Large intestine (tissue), 3 donors: ENCODE data around the gene CCDC184. TPM values are rescaled to one million over a fixed set of nuclear protein-coding genes. Genes with fewer than 3 reads are reported as not detected.
A peak's percentile ranks its signal among the peaks of the same experiment; 100 is the strongest.

ENCODE experiments used
- DNase-seq, 2 donors: peaks; one replicate each; pipeline versions ENCODE4 v3.0.0 to v3.0.0-alpha.2; 2013
- H3K27ac ChIP-seq: one replicate; pipeline ENCODE4 v1.5.1; 2013; ENCODE audit warnings: low read length
- H3K27me3 ChIP-seq: 2 replicates; pipeline ENCODE4 v1.6.1; 2013; ENCODE audit warnings: low read length; ENCODE audit not compliant: control insufficient read depth, insufficient read depth
- H3K36me3 ChIP-seq: 2 replicates; pipeline ENCODE4 v1.6.1; 2013; ENCODE audit warnings: low read length; ENCODE audit not compliant: control insufficient read depth, insufficient read depth
- H3K4me1 ChIP-seq: one replicate; pipeline ENCODE4 v1.6.1; 2013; ENCODE audit warnings: low read length; ENCODE audit not compliant: control insufficient read depth, insufficient read depth
- H3K4me3 ChIP-seq: one replicate; pipeline ENCODE4 v1.5.1; 2013; ENCODE audit warnings: low read length
- H3K9me3 ChIP-seq: one replicate; pipeline ENCODE4 v1.6.1; 2013; ENCODE audit warnings: mild to moderate bottlenecking, low read depth, low read length, moderate library complexity; ENCODE audit not compliant: control insufficient read depth
- WGBS: methylation state at CpG from one replicate; pipeline ENCODE4 v1.1.5; 2013; ENCODE audit warnings: low lambda C conversion rate; ENCODE audit not compliant: insufficient coverage; 5-methylcytosine and 5-hydroxymethylcytosine counted together
- polyA plus RNA-seq: library from polyadenylated mRNA; unstranded; fragments of 120-200 nt; gene quantifications from one replicate; pipeline ENCODE4 v1.2.1, GENCODE V29; 2013

CCDC184 gene
- polyA plus RNA-seq, 1 donor, result 3.3 TPM

GRCh38 chr12:48157018-48157888, 26.2 kb upstream of the CCDC184 start, which contains the start of gene ASB8:
TSS of gene ASB8 (minus strand) at chr12:48157515. CDS start at chr12:48153496, 4,019 bp downstream.
- DNase-seq, result peak; percentile 99
- H3K9me3 ChIP-seq, result no peaks in the 10 kb centered on the region
- no CpG with 5 or more reads among the region's 56 CpGs for WGBS

DNA sequence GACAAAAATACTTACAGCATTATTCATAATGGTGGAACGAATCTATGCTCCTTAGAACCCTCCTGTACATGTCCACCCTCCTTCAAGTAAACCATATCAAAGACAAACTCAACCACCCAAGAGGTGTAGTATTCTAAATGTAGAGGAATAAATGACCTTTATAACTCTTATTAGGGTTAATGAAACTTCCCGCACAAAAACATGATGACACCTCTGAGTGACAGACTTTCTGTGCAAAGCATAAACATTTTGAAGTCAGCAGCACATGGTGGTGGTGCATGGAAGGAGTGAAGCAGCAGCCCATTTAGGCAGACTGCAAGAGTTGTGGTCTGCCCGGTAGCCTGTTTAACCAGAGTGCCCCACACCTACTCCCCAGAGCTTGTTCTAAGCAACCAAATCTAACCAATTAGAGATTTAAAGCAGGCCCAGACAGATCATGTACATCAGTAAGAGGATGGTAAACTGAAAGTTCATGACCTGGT, 25.5 kb upstream of the CCDC184 start:
- H3K36me3 ChIP-seq, result peaks cover 3% of the 10 kb centered on the region
- H3K4me1 ChIP-seq, result peaks cover 10% of the 10 kb centered on the region
- H3K9me3 ChIP-seq, result no peaks in the 10 kb centered on the region
- peak overlapping the region; percentile 98 for H3K4me3 ChIP-seq
- no peaks in the 10 kb centered on the region for H3K27me3 ChIP-seq
- WGBS, result no CpG with 5 or more reads among the region's 3 CpGs
- H3K27ac ChIP-seq, result peak overlapping the region; percentile 98
- no peak for DNase-seq

More at GRCh38 chr12:48157018-48157888, 26.2 kb upstream of the CCDC184 start, which contains the start of gene ASB8:
- Histone ChIP-seq H3K27me3 (no peaks in the 10 kb centered on the region), H3K27ac (peak within 1 kb of the TSS; percentile 98), H3K4me1 (peaks cover 10% of the 10 kb centered on the region), H3K36me3 (peaks cover 8% of the 10 kb centered on the region), H3K4me3 (peak within 1 kb of the TSS; percentile 98)

DNA sequence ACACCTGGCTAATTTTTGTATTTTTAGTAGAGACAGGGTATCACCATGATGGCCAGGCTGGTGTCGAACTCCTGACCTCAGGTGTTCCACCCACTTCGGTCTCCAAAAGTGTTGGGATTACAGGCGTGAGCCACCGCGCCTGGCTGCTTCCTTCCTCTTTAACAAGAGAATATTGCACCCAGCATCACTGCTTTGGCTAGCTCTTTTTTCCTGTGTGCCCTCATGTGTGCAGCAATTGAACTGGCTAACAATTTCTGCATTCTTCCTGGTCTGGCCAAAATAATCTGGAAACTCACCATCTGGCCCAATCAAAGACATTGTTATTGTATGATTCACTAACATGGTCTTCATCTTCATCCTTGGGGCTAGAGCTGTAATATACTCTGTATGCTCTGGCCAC, 23.4 kb upstream of the CCDC184 start:
- WGBS, result no CpG with 5 or more reads among the region's 5 CpGs
- Histone ChIP-seq H3K4me1 (peaks cover 10% of the 10 kb centered on the region), H3K27me3 (no peaks in the 10 kb centered on the region), H3K36me3 (no peaks in the 10 kb centered on the region), H3K27ac (no peak overlapping the region), H3K9me3 (no peaks in the 10 kb centered on the region), H3K4me3 (no peak overlapping the region)
- DNase-seq, result no peak

- Histone ChIP-seq H3K36me3 (no peaks in the 10 kb centered on the region), H3K27me3 (no peaks in the 10 kb centered on the region), H3K27ac (no peak overlapping the region), H3K4me1 (peaks cover 10% of the 10 kb centered on the region), H3K9me3 (peaks cover under 1% of the 10 kb centered on the region), H3K4me3 (no peak overlapping the region)
- no CpG with 5 or more reads among the region's 2 CpGs for WGBS
- no peak for DNase-seq
Measured at GRCh38 chr12:48160807-48161206, 22.6 kb upstream of the CCDC184 start.

GRCh38 chr12:48163150-48163747, 20.2 kb upstream of the CCDC184 start:
- Histone ChIP-seq H3K27ac (no peak overlapping the region), H3K9me3 (peaks cover 6% of the 10 kb centered on the region), H3K4me1 (no peaks in the 10 kb centered on the region), H3K4me3 (no peak overlapping the region), H3K27me3 (no peaks in the 10 kb centered on the region), H3K36me3 (no peaks in the 10 kb centered on the region)
- DNase-seq, result no peak
- 60% methylated on average over 2 of the region's 5 CpGs for WGBS

- Histone ChIP-seq H3K9me3 (peaks cover 6% of the 10 kb centered on the region), H3K27ac (no peak overlapping the region), H3K27me3 (no peaks in the 10 kb centered on the region), H3K36me3 (no peaks in the 10 kb centered on the region), H3K4me1 (no peaks in the 10 kb centered on the region), H3K4me3 (no peak overlapping the region)
- 100% methylated on average over 1 of the region's 2 CpGs for WGBS
- DNase-seq, result no peak
Measured at GRCh38 chr12:48164451-48164850, 19.0 kb upstream of the CCDC184 start.

DNA sequence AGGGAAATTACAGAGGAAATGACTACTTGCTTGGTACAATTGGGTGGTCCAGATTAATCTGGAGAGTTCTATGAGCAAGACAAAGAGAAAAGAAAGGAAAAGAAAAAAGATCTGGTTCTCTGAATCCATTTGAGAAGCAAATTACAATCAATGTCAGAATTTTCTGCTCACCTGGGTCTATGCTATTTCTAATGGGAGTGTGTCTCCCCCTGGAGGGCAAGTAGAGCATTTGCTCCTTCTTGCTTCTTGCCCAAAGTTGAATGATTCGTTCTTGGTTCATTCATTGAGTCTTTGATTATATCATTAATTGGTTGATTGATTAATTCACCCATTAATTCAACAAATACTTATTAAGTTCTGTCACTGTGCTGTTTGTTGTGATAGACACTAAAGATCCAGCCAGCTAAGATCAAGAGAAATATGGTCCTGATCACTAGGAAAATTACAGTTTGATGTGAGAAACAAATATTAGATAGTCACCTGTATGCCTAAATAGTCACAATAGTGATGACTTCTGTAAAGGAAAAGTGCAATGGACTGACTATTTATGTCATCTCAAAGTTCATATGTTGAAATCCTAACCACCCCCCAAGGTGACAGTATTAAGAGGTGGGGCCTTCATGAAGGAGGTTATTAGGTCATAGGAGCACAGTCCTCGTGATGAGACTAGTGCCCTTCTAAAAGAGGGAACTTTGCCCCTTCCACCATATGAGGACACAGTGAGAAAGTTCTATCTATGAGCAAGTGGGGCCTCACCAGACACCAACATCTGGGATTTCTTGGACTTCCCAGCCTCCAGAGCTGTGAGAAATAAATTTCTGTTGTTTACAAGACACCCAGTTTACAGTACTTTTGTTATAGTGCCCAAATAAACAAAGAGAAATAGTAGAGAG, 18.1 kb upstream of the CCDC184 start:
- no peak overlapping the region for H3K4me3 ChIP-seq
- H3K36me3 ChIP-seq, result no peaks in the 10 kb centered on the region
- peak; percentile 42 to 70 for DNase-seq
- H3K4me1 ChIP-seq, result no peaks in the 10 kb centered on the region
- peaks cover 6% of the 10 kb centered on the region for H3K9me3 ChIP-seq
- no peaks in the 10 kb centered on the region for H3K27me3 ChIP-seq
- WGBS, result no CpG with 5 or more reads among the region's 2 CpGs
- H3K27ac ChIP-seq, result no peak overlapping the region

- H3K36me3 ChIP-seq, result no peaks in the 10 kb centered on the region
- H3K4me1 ChIP-seq, result no peaks in the 10 kb centered on the region
- no peak overlapping the region for H3K27ac ChIP-seq
- no peak overlapping the region for H3K4me3 ChIP-seq
- WGBS, result no CpG with 5 or more reads among the region's 19 CpGs
- peaks cover 6% of the 10 kb centered on the region for H3K9me3 ChIP-seq
- no peak for DNase-seq
- no peaks in the 10 kb centered on the region for H3K27me3 ChIP-seq
Measured at GRCh38 chr12:48169011-48169410, 14.4 kb upstream of the CCDC184 start.

- 86% methylated on average over 1 of the region's 3 CpGs for WGBS
- no peak for DNase-seq
- Histone ChIP-seq H3K27me3 (peaks cover 25% of the 10 kb centered on the region), H3K4me3 (no peak overlapping the region), H3K9me3 (no peaks in the 10 kb centered on the region), H3K4me1 (no peaks in the 10 kb centered on the region), H3K27ac (no peak overlapping the region), H3K36me3 (no peaks in the 10 kb centered on the region)
Measured at GRCh38 chr12:48175613-48176416, 7.6 kb upstream of the CCDC184 start.
